Caco-2 (cell line): ENCODE data around the gene IL36B. TPM values are rescaled to one million over a fixed set of nuclear protein-coding genes. Genes with fewer than 3 reads are reported as not detected.

Experiments used
- BruUV-seq: library from RNA; stranded (reverse); fragments of 400-500 nt; replicated peaks from 2 replicates; lab custom pipeline; 2021; lab: Mats Ljungman, UMichigan
- CTCF ChIA-PET: fragments of 300-600 bp; sonication (Branson Sonifier 250); formaldehyde crosslinking; loops from one replicate; lab custom pipeline; 2022; ENCODE audit warnings: antibody characterized with exemption; lab: Charles Lee
- POLR2A ChIA-PET: fragments of 300-600 bp; sonication (Branson Sonifier 250); formaldehyde crosslinking; loops from one replicate; lab custom pipeline; 2022; ENCODE audit warnings: antibody characterized with exemption; lab: Charles Lee
- DNase-seq, 2 experiments: peaks; one replicate each; pipeline versions ENCODE4 v3.0.0 to v3.0.0-alpha.2; 2020 to 2022
- H3K27me3 ChIP-seq: replicated peaks from 2 replicates; pipeline ENCODE4 v1.6.0; 2011; ENCODE audit warnings: low read length; ENCODE audit not compliant: control insufficient read depth, insufficient read depth
- H3K36me3 ChIP-seq: 2 replicates; pipeline ENCODE4 v1.5.1; 2011; ENCODE audit warnings: low read length; ENCODE audit not compliant: control insufficient read depth, insufficient read depth
- H3K4me1 ChIP-seq: fragments of 250-450 bp; sonication (Bioruptor Pico); 2 replicates; pipeline ENCODE4 v1.5.1; 2020; ENCODE audit warnings: mild to moderate bottlenecking
- H3K4me3 ChIP-seq: 2 replicates; pipeline ENCODE4 v1.5.1; 2011; ENCODE audit warnings: low read depth, mild to moderate bottlenecking, control low read depth, low read length
- H3K9me3 ChIP-seq: fragments of 250-450 bp; sonication (Bioruptor Pico); 2 replicates; pipeline ENCODE4 v1.5.1; 2020; ENCODE audit warnings: mild to moderate bottlenecking, moderate library complexity
- H3K27ac Mint-ChIP-seq: one replicate; pipeline ENCODE4 v1.8.0; 2022; ENCODE audit warnings: mixed read lengths; ENCODE audit not compliant: unreplicated experiment
- H3K27me3 Mint-ChIP-seq: one replicate; pipeline ENCODE4 v1.8.0; 2022; ENCODE audit warnings: mixed read lengths; ENCODE audit not compliant: insufficient read depth, unreplicated experiment
- H3K36me3 Mint-ChIP-seq: one replicate; pipeline ENCODE4 v1.8.0; 2022; ENCODE audit warnings: mild to moderate bottlenecking, mixed read lengths; ENCODE audit not compliant: insufficient read depth, unreplicated experiment
- H3K4me1 Mint-ChIP-seq: one replicate; pipeline ENCODE4 v1.8.0; 2022; ENCODE audit warnings: low read depth, mixed read lengths; ENCODE audit not compliant: unreplicated experiment
- H3K4me3 Mint-ChIP-seq: one replicate; pipeline ENCODE4 v1.8.0; 2022; ENCODE audit warnings: mild to moderate bottlenecking, moderate library complexity, mixed read lengths; ENCODE audit not compliant: unreplicated experiment
- H3K9me3 Mint-ChIP-seq: one replicate; pipeline ENCODE4 v1.8.0; 2022; ENCODE audit warnings: mixed read lengths; ENCODE audit not compliant: unreplicated experiment
- intact Hi-C: fragments of 100-400 bp; cut with micrococcal nuclease; formaldehyde crosslinking; loops from one replicate; pipeline ENCODE4 v1.10.0; 2022; ENCODE audit not compliant: unreplicated experiment
- total RNA-seq: library from RNA; stranded (reverse); gene quantifications from 2 replicates; pipeline ENCODE4 v1.2.3, GENCODE V29; 2022
- TF ChIP-seq, protein P1 (sequence below), 2 experiments: fragments of 200-600 bp in 1 of 2; IDR thresholded peaks; 1 replicate in 1 of 2; 2 replicates in 1 of 2; pipeline versions ENCODE4 v1.5.1 to v1.8.0; 2011 to 2022; ENCODE audit warnings: antibody characterized with exemption in 1 of 2, control low read depth in 1 of 2, inconsistent platforms in 1 of 2, low read depth in 1 of 2, low read length in 1 of 2, mild to moderate bottlenecking in 1 of 2, moderate library complexity in 1 of 2; ENCODE audit not compliant: insufficient read depth in 1 of 2, severe bottlenecking in 1 of 2, unreplicated experiment in 1 of 2

The IL36B gene
- total RNA-seq, 1 experiment from 2014 or later = not detected

- POLR2A ChIA-PET = no interaction called here
- CTCF ChIA-PET = interaction anchor here (1.0 kb wide), 1 partner anchor 13 kb away, joined by 4 read pairs; no protein-coding TSS in a partner anchor
- Mint-ChIP-seq H3K27me3 (no peaks in the 10 kb centered on the region), H3K4me1 (no peaks in the 10 kb centered on the region), H3K4me3 (no peak overlapping the region), H3K9me3 (peaks cover 9% of the 10 kb centered on the region), H3K36me3 (no peaks in the 10 kb centered on the region), H3K27ac (no peak overlapping the region)
- no TSS peak for BruUV-seq
- TF ChIP-seq, protein P1, sequence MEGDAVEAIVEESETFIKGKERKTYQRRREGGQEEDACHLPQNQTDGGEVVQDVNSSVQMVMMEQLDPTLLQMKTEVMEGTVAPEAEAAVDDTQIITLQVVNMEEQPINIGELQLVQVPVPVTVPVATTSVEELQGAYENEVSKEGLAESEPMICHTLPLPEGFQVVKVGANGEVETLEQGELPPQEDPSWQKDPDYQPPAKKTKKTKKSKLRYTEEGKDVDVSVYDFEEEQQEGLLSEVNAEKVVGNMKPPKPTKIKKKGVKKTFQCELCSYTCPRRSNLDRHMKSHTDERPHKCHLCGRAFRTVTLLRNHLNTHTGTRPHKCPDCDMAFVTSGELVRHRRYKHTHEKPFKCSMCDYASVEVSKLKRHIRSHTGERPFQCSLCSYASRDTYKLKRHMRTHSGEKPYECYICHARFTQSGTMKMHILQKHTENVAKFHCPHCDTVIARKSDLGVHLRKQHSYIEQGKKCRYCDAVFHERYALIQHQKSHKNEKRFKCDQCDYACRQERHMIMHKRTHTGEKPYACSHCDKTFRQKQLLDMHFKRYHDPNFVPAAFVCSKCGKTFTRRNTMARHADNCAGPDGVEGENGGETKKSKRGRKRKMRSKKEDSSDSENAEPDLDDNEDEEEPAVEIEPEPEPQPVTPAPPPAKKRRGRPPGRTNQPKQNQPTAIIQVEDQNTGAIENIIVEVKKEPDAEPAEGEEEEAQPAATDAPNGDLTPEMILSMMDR (IDR thresholded peaks at IDR 0.05; ENCODE audit: insufficient read depth in 1 of 2, low read depth in 1 of 2, low read length in 1 of 2, severe bottlenecking in 1 of 2, unreplicated experiment in 1 of 2) = no peak
- Histone ChIP-seq H3K4me3 (no peak overlapping the region), H3K9me3 (peaks cover 11% of the 10 kb centered on the region), H3K27me3 (no peaks in the 10 kb centered on the region), H3K4me1 (no peaks in the 10 kb centered on the region), H3K36me3 (no peaks in the 10 kb centered on the region)
- no peak for DNase-seq
- intact Hi-C loops = no loop called here
Measured at GRCh38 chr2:113092864-113093612, 40.4 kb upstream of the IL36B start.

- DNase-seq = no peak
- no TSS peak for BruUV-seq
- Histone ChIP-seq H3K4me1 (no peaks in the 10 kb centered on the region), H3K4me3 (no peak overlapping the region), H3K9me3 (peaks cover 8% of the 10 kb centered on the region), H3K27me3 (no peaks in the 10 kb centered on the region), H3K36me3 (no peaks in the 10 kb centered on the region)
- no peaks in the 10 kb centered on the region for H3K27me3 Mint-ChIP-seq
- no peaks in the 10 kb centered on the region for H3K9me3 Mint-ChIP-seq
- H3K27ac Mint-ChIP-seq = no peak overlapping the region
- POLR2A ChIA-PET = no interaction called here
- TF ChIP-seq, protein P1 (IDR thresholded peaks at IDR 0.05; ENCODE audit: insufficient read depth in 1 of 2, low read depth in 1 of 2, low read length in 1 of 2, severe bottlenecking in 1 of 2, unreplicated experiment in 1 of 2) = no peak
- H3K4me1 Mint-ChIP-seq = no peaks in the 10 kb centered on the region
- H3K4me3 Mint-ChIP-seq = no peak overlapping the region
- no peaks in the 10 kb centered on the region for H3K36me3 Mint-ChIP-seq
- CTCF ChIA-PET = no interaction called here
- intact Hi-C loops = no loop called here
Measured at GRCh38 chr2:113091231-113091896, 38.7 kb upstream of the IL36B start.

GRCh38 chr2:113089916-113090315 lies 37.2 kb upstream of the IL36B start:
- peaks cover 6% of the 10 kb centered on the region for H3K27me3 Mint-ChIP-seq
- H3K4me1 Mint-ChIP-seq = no peaks in the 10 kb centered on the region
- CTCF ChIA-PET = interaction anchor here (1.6 kb wide), 1 partner anchor 10 kb away, joined by 6 read pairs; no protein-coding TSS in a partner anchor
- H3K4me3 ChIP-seq = no peak overlapping the region
- POLR2A ChIA-PET = no interaction called here
- BruUV-seq = no TSS peak
- no peaks in the 10 kb centered on the region for H3K4me1 ChIP-seq
- H3K36me3 ChIP-seq = no peaks in the 10 kb centered on the region
- no peak overlapping the region for H3K27ac Mint-ChIP-seq
- no peaks in the 10 kb centered on the region for H3K9me3 Mint-ChIP-seq
- TF ChIP-seq, protein P1 (IDR thresholded peaks at IDR 0.05; ENCODE audit: insufficient read depth in 1 of 2, low read depth in 1 of 2, low read length in 1 of 2, severe bottlenecking in 1 of 2, unreplicated experiment in 1 of 2) = no peak
- H3K4me3 Mint-ChIP-seq = no peak overlapping the region
- peaks cover 2% of the 10 kb centered on the region; the same call in 1 of the 2 replicates for H3K9me3 ChIP-seq
- H3K27me3 ChIP-seq = no peaks in the 10 kb centered on the region
- intact Hi-C loops = no loop called here
- H3K36me3 Mint-ChIP-seq = no peaks in the 10 kb centered on the region
- DNase-seq = no peak
